Type B pancreatic cell (in vitro differentiated cells): ENCODE measurements around the gene GNAL. TPM values are rescaled to one million over a fixed set of nuclear protein-coding genes. Genes with fewer than 3 reads are reported as not detected.
A peak's percentile ranks its signal among the peaks of the same experiment; 100 is the strongest.

Source experiments
- DNase-seq: peaks from one replicate; pipeline ENCODE4 v3.0.0; 2021; ENCODE audit warnings: mixed read lengths; ENCODE audit not compliant: unreplicated experiment; ENCODE audit errors: extremely low spot score
- H3K27ac Mint-ChIP-seq: 2 replicates; pipeline ENCODE4 v1.8.0; 2021; ENCODE audit warnings: mild to moderate bottlenecking, mixed read lengths
- H3K27me3 Mint-ChIP-seq: 2 replicates; pipeline ENCODE4 v1.8.0; 2021; ENCODE audit warnings: mixed read lengths
- H3K36me3 Mint-ChIP-seq: 2 replicates; pipeline ENCODE4 v1.8.0; 2021; ENCODE audit warnings: mixed read lengths
- H3K4me1 Mint-ChIP-seq: one replicate; pipeline ENCODE4 v1.8.0; 2021; ENCODE audit warnings: mixed read lengths; ENCODE audit not compliant: unreplicated experiment
- H3K4me3 Mint-ChIP-seq: 2 replicates; pipeline ENCODE4 v1.8.0; 2021; ENCODE audit warnings: mild to moderate bottlenecking, mixed read lengths
- H3K9me3 Mint-ChIP-seq: 2 replicates; pipeline ENCODE4 v1.8.0; 2021; ENCODE audit warnings: mixed read lengths
- total RNA-seq: library from RNA; stranded (reverse); gene quantifications from 2 replicates; pipeline ENCODE4 v1.2.1, GENCODE V29; 2021; ENCODE audit warnings: low replicate concordance
- TF ChIP-seq, protein P1 (sequence below): fragments of 200-600 bp; sonication (generic); conservative IDR thresholded peaks from 2 replicates; pipeline ENCODE4 v1.5.0; 2021; ENCODE audit warnings: antibody characterized with exemption, mild to moderate bottlenecking

GNAL gene
- total RNA-seq, 1 donor from 2014 or later, result 12.9 TPM

DNA sequence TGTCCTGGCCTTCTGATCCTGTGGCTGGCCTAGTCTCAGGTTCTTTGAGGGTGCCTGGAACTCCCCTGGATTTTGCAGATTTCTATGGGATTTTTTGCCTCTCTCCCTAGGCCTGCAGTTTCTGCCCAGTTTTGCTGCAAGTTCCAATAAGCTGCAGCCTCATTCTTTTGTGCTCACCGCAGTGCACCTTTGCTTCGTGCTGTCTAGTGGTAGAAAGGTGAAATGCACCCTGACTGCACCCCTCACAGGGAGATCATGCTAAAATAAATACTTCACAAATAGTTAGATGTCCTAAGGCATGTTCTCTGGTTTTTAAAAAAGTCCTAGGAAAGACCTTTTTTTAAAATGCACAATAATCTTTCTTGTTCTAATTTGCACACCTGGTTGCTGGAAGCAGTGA, 72.5 kb downstream of the GNAL start:
- H3K27ac Mint-ChIP-seq, result peak overlapping the region; percentile 44
- no peak overlapping the region for H3K4me3 Mint-ChIP-seq
- no peaks in the 10 kb centered on the region for H3K36me3 Mint-ChIP-seq
- no peak for DNase-seq
- H3K4me1 Mint-ChIP-seq, result peaks cover 7% of the 10 kb centered on the region
- H3K9me3 Mint-ChIP-seq, result no peaks in the 10 kb centered on the region
- peaks cover 5% of the 10 kb centered on the region for H3K27me3 Mint-ChIP-seq
- TF ChIP-seq, protein P1, sequence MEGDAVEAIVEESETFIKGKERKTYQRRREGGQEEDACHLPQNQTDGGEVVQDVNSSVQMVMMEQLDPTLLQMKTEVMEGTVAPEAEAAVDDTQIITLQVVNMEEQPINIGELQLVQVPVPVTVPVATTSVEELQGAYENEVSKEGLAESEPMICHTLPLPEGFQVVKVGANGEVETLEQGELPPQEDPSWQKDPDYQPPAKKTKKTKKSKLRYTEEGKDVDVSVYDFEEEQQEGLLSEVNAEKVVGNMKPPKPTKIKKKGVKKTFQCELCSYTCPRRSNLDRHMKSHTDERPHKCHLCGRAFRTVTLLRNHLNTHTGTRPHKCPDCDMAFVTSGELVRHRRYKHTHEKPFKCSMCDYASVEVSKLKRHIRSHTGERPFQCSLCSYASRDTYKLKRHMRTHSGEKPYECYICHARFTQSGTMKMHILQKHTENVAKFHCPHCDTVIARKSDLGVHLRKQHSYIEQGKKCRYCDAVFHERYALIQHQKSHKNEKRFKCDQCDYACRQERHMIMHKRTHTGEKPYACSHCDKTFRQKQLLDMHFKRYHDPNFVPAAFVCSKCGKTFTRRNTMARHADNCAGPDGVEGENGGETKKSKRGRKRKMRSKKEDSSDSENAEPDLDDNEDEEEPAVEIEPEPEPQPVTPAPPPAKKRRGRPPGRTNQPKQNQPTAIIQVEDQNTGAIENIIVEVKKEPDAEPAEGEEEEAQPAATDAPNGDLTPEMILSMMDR, result peak; percentile 63

DNA sequence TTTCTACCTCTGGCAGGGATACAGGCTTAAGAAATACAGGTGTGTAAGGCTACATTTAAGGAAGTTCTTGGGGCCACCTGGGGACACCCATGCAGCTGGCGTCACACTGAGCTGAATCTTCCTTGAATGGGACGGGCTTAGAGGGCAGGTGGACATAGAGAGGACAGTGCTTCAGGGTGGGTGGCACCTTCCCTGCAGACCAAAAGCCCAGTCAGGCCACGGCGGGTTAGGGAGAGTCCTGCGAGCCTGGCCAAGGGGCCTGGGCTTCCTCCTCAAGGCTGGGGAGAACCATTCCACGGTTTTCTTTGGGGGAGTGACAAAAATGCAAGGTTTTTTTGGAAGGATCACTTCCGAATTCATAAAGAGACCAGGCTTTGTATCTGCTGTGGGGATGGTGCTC, 73.4 kb downstream of the GNAL start:
- DNase-seq, result no peak
- TF ChIP-seq, protein P1, result no peak
- Mint-ChIP-seq H3K27me3 (peaks cover under 1% of the 10 kb centered on the region), H3K27ac (no peak overlapping the region), H3K4me1 (peaks cover 7% of the 10 kb centered on the region), H3K4me3 (no peak overlapping the region), H3K36me3 (no peaks in the 10 kb centered on the region), H3K9me3 (no peaks in the 10 kb centered on the region)

DNA sequence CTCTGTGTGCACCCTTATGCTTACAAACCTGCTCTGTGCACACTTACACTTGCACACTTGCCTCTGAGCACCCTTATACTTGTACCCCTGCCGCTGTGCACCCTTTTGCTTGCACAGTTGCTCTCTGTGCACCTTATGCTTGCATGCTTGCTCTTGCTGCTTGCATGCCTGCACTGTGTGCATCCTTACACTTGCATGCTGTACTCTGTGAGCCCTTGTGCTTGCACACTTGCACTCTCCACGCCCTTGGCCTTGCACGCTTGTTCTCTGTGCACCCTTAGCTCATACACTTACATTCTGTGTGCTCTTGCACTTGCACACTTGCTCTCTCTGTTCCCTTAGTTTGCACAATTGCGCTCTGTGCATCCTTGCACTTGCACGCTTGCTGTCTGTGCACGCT, 78.3 kb downstream of the GNAL start:
- Mint-ChIP-seq H3K27me3 (no peaks in the 10 kb centered on the region), H3K4me3 (no peak overlapping the region), H3K9me3 (no peaks in the 10 kb centered on the region), H3K36me3 (no peaks in the 10 kb centered on the region), H3K27ac (no peak overlapping the region), H3K4me1 (peaks cover 4% of the 10 kb centered on the region)
- DNase-seq, result no peak
- TF ChIP-seq, protein P1, result no peak

DNA sequence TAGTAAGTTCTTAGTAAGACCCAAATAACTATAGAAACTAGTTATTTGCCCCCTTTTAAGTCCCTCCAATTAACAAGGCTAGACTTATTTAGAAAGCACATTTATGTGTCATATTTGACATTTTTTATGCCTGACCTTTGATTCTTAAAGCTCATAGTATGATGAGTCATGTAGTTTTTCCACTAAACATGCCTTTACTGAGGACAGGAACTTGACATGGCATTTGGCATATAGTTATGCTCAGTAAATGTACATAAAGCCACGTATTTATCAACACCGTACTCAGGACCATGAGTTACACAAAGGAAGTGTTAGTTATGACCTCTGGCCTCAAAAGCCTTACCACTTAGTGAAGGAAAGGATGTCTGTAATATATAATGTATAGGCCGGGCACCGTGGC, 78.9 kb downstream of the GNAL start:
- no peaks in the 10 kb centered on the region for H3K27me3 Mint-ChIP-seq
- H3K9me3 Mint-ChIP-seq, result no peaks in the 10 kb centered on the region
- TF ChIP-seq, protein P1, result no peak
- no peak overlapping the region for H3K4me3 Mint-ChIP-seq
- H3K27ac Mint-ChIP-seq, result no peak overlapping the region
- DNase-seq, result no peak
- H3K4me1 Mint-ChIP-seq, result peaks cover 4% of the 10 kb centered on the region
- H3K36me3 Mint-ChIP-seq, result no peaks in the 10 kb centered on the region

DNA sequence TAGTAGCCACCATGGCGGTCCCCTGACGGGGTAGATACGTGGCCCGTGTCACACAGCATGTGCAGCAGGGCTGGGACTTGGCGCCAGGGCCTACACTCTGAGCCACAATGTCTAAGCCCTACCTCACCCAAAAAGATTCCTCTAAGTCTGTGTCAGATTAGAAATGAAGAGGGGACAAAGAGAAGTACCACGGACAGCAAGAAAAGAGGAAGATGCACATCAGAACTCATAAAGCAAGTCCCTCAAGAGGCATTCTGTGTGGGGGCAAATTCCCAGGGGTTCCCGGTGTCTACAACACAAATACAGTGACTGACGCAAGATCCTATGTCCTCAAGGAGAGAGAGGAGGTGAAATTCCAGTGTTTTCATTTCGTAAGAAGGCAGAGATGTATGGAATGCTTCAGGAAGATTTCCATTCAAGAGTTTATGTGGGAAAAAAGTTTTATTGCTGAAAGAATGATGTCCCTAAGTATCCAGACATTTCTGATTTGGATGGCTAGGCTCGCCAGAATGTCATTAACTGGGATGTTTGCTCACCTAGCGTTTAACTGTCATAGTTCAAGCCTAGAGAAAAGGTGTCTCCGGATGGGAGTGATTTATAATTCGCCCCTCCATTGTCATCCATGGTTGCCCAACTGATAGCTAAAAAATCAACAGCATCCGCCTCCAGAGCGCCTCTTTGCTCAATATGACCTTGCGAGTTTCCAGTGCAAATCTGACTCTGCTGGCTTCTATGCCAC, 86.5 kb downstream of the GNAL start:
- H3K4me3 Mint-ChIP-seq, result no peak overlapping the region
- no peak overlapping the region for H3K27ac Mint-ChIP-seq
- no peaks in the 10 kb centered on the region for H3K27me3 Mint-ChIP-seq
- TF ChIP-seq, protein P1, result no peak
- H3K9me3 Mint-ChIP-seq, result no peaks in the 10 kb centered on the region
- H3K4me1 Mint-ChIP-seq, result no peaks in the 10 kb centered on the region
- no peak for DNase-seq
- no peaks in the 10 kb centered on the region for H3K36me3 Mint-ChIP-seq
